Ascending aorta (tissue), 2 donors: ENCODE measurements around the gene DDX1. TPM values are rescaled to one million over a fixed set of nuclear protein-coding genes. Genes with fewer than 3 reads are reported as not detected.

Source experiments
- DNase-seq, 2 donors: peaks; one replicate each; pipeline ENCODE4 v3.0.0-alpha.2; 2019; ENCODE audit warnings: low spot score in 2 of 2
- H3K27ac ChIP-seq, 2 donors: fragments of 200-600 bp; sonication (generic); one replicate each; pipeline ENCODE4 v1.5.1; 2016 to 2017; ENCODE audit warnings: mild to moderate bottlenecking in 1 of 2
- H3K27me3 ChIP-seq: fragments of 200-600 bp; sonication (generic); one replicate; pipeline ENCODE4 v1.5.1; 2017
- H3K36me3 ChIP-seq, 2 donors: fragments of 200-600 bp; sonication (generic); one replicate each; pipeline ENCODE4 v1.5.1; 2016
- H3K4me1 ChIP-seq, 2 donors: fragments of 200-600 bp; sonication (generic); one replicate each; pipeline ENCODE4 v1.5.1; 2016 to 2017; ENCODE audit warnings: mild to moderate bottlenecking in 1 of 2
- H3K4me3 ChIP-seq, 2 donors: fragments of 200-600 bp; sonication (generic); one replicate each; pipeline ENCODE4 v1.5.1; 2016 to 2017; ENCODE audit warnings: mild to moderate bottlenecking in 1 of 2
- H3K9me3 ChIP-seq, 2 donors: fragments of 200-600 bp; sonication (generic); one replicate each; pipeline ENCODE4 v1.5.1; 2016
- CTCF ChIP-seq, 3 experiments: fragments of 200-600 bp in 2 of 3; fragments of 450-650 bp in 1 of 3; sonication (generic) in 2 of 3; IDR thresholded peaks; one replicate each; pipeline ENCODE4 v1.5.1; 2016 to 2019; ENCODE audit warnings: antibody characterized with exemption in 3 of 3, mild to moderate bottlenecking in 1 of 3, moderate library complexity in 1 of 3
- intact Hi-C: fragments of 100-400 bp; cut with DNase I; formaldehyde crosslinking; loops from one replicate; pipeline ENCODE4 v1.15.1; 2023
- total RNA-seq: library from RNA; depleted of rRNA; stranded (reverse); fragments of >200 nt; gene quantifications from one replicate; pipeline ENCODE4 v1.1.0, GENCODE V29; 2016

Gene DDX1
- total RNA-seq, 1 donor from 2014 or later = 21.5 TPM

DNA sequence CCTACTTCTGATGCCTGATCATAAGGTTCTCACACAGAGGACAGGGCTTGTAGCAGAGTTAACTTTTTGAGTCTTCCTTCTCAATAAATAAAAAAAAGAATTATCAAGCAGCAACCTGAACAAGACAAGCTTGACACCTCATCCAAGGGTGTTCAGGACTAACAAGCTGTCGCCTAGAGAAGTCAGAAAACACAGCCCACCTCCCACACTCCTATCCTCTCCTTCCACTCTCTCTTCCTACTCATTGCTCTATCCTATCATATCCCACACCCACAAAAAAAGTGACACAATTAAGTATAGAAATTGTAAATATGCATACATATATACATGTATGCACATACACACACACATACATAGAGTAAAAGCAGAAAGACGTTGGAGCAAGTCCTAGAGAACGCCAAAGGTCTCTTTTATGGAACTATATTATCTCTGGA lies 35.9 kb upstream of the DDX1 start:
- H3K27me3 ChIP-seq = no peaks in the 10 kb centered on the region
- no peak for DNase-seq
- H3K27ac ChIP-seq = no peak overlapping the region
- no peaks in the 10 kb centered on the region for H3K9me3 ChIP-seq
- intact Hi-C loops = no loop called here
- no peak for TF ChIP-seq CTCF (IDR thresholded peaks at IDR 0.05)
- H3K4me1 ChIP-seq = no peaks in the 10 kb centered on the region
- H3K4me3 ChIP-seq = no peak overlapping the region
- H3K36me3 ChIP-seq = peaks cover 6 to 7% of the 10 kb centered on the region in 2 donors

DNA sequence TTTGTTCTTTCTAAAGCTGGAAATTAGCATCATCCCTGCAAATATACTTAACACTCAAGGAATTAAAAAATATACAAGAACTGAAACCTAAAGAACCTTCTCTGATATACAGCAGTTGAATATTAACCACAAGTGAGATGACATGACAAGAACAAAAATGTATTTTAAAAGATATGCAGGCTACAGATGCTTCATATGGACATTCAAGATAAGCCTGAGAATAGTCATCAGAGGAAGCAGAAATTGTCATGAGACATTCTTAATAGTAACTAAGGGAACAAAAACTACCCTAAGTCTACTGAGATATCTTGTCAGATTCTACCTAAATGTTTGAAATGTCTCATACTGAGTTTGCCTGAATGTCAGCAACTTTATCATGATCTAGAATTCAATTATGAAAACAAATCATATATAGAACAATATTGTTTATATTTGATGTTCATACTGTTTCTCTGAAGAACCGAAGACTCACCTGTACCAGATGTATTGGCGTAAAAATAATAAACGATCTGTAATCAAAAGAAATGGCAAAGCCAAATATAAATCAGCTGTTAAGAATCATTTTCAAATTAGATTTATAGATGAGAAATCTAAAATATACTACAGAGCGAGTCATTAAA lies 35.2 kb upstream of the DDX1 start:
- no peak for DNase-seq
- intact Hi-C loops = no loop called here
- no peak overlapping the region for H3K4me3 ChIP-seq
- no peaks in the 10 kb centered on the region for H3K4me1 ChIP-seq
- TF ChIP-seq CTCF (IDR thresholded peaks at IDR 0.05) = no peak
- no peaks in the 10 kb centered on the region for H3K9me3 ChIP-seq
- peaks cover 6 to 7% of the 10 kb centered on the region in 2 donors for H3K36me3 ChIP-seq
- no peak overlapping the region for H3K27ac ChIP-seq
- no peaks in the 10 kb centered on the region for H3K27me3 ChIP-seq

GRCh38 chr2:15557887-15558311 lies 33.8 kb upstream of the DDX1 start:
- H3K36me3 ChIP-seq = peaks cover 2 to 3% of the 10 kb centered on the region in 2 donors
- no peak overlapping the region for H3K4me3 ChIP-seq
- H3K27me3 ChIP-seq = no peaks in the 10 kb centered on the region
- no peak for TF ChIP-seq CTCF (IDR thresholded peaks at IDR 0.05)
- no peak for DNase-seq
- no peak overlapping the region for H3K27ac ChIP-seq
- no peaks in the 10 kb centered on the region for H3K4me1 ChIP-seq
- no peaks in the 10 kb centered on the region for H3K9me3 ChIP-seq
- intact Hi-C loops = no loop called here

DNA sequence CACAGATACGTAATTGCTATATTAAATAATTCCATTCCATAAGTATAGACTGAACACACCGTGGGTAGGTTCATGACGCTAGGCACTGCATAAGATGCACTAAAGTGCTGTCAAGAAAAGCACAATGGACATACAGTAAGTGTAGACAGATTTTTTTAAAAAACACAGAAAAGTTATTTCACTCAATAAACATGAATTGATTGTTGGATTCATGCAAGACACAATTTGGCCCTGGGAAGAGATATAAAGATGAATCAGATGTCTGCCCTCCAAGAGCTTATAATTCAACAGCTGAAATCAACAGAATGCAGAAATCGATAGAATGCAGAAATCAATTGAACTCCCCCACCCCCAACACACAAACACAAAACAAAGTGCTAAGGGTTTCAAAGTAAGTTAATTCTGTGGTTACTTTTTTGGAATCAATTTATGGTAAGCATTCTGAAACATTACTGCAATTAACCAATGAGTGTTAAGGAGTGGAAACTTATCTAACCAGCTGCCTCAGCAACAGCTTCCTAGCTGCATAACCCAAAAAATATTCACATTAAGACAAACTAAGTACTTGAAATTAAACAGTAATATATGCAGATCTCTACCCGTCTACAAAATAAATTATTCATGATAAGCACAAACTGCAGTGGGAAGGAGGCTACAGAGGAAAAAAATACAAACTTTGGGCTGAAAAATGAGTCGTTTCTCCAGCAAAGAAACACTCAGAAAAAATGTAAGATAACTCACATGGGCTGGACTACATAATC lies 32.1 kb upstream of the DDX1 start:
- no peak for DNase-seq
- no peak overlapping the region for H3K27ac ChIP-seq
- H3K36me3 ChIP-seq = peaks cover 0 to 3% of the 10 kb centered on the region in 2 donors
- no peaks in the 10 kb centered on the region for H3K4me1 ChIP-seq
- intact Hi-C loops = no loop called here
- no peaks in the 10 kb centered on the region for H3K27me3 ChIP-seq
- peak overlapping the region; percentile 62 to 78 for H3K4me3 ChIP-seq
- H3K9me3 ChIP-seq = no peaks in the 10 kb centered on the region
- TF ChIP-seq CTCF (IDR thresholded peaks at IDR 0.05) = no peak

DNA sequence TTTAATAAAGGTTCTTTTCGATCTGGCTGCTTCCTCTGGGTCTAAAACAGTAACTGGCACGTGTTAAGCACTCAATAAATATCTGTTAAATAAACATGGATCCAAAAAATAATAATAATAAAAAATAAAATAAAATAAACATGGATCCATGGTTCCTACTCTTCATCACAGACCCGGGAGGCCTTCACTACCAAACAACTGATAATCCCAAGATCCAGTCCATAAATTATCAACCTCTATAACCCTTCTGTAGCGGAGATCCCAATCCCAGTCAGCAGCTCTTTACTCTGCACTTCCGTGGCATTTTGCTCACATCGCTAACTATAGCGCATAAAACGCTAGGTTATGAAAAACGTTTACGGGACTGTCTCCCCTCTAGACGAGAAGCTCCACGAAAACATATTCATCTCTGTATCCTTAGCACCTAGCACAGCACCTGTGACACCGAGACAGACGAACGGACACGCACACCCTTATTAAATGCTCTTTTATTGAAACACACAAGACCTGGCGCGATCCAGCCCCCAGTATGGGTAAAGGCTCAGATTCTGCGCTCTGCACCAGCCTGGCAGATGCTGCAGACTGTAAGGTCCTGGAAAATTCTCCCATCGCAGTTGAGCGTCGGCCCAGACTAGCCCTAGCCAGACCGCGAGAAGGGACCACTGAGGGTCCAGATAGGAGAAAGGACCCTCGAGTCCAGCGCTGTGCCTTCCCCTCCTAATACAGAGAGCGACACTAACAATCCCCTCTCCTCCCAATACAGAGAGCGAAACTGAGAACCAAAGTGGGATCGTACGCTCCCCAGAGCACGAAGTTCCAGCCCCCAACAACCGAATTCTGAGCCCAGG lies 31.3 kb upstream of the DDX1 start:
- Histone ChIP-seq H3K9me3 (no peaks in the 10 kb centered on the region), H3K4me1 (no peaks in the 10 kb centered on the region), H3K27me3 (no peaks in the 10 kb centered on the region), H3K36me3 (peaks cover 0 to 2% of the 10 kb centered on the region in 2 donors), H3K27ac (peak overlapping the region; percentile 66 to 72), H3K4me3 (peak overlapping the region; percentile 62 to 78)
- no peak for TF ChIP-seq CTCF (IDR thresholded peaks at IDR 0.05)
- intact Hi-C loops = no loop called here
- DNase-seq = no peak
